ENCODE data around the gene ATF3. TPM values are rescaled to one million over a fixed set of nuclear protein-coding genes. Genes with fewer than 3 reads are reported as not detected.

The ATF3 gene
- total RNA-seq, 1 experiment from 2014 or later, result 43.2 TPM

DNA sequence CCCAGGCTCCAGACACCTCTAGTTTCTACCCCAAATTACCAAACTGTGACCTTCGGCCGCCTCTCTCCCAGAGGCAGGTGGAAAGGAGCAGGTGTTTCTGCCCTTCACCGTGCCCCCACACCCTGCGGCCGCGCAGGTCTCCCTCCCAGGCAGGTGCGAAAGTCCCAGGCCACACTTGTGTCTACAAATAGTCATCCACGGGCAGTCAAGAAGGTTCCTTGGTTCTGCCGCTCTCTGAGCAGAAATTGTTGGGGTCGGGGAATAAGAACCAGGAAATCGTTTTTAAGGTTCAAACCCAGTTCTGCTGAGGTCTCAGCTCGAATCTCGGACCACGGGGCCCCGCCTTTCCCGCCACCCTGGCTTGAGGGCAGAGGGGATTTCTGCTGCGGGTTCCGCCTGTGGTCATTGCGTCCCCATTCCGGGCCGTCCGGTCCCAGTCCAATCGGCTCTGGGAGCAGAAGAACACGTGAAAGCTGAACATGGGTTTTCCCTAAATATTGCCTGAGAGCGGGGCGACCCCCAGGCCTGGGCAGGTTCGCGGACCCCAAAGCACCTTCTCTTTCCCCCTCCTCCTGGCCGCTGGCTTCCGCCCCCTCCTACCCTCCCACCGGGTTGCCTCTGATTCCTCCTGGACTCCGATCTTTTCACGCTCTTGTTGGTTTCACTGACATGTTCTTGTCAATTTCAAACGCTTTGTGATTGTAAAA, 1.2 kb upstream of the ATF3 start (continued):
- no peak for TF ChIP-seq EZH2 (IDR thresholded peaks at IDR 0.05)
- TF ChIP-seq ZFX (IDR thresholded peaks at IDR 0.05), result no peak
- TF ChIP-seq JUND (IDR thresholded peaks at IDR 0.05), result no peak
- TF ChIP-seq SRF (IDR thresholded peaks at IDR 0.05; ENCODE audit: low read depth), result no peak
- TF ChIP-seq, protein P1, sequence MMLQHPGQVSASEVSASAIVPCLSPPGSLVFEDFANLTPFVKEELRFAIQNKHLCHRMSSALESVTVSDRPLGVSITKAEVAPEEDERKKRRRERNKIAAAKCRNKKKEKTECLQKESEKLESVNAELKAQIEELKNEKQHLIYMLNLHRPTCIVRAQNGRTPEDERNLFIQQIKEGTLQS (IDR thresholded peaks at IDR 0.05), result no peak
- no peak for TF ChIP-seq ZNF274 (IDR thresholded peaks at IDR 0.05; ENCODE audit: low read depth, low read length)
- TF ChIP-seq, protein P2, sequence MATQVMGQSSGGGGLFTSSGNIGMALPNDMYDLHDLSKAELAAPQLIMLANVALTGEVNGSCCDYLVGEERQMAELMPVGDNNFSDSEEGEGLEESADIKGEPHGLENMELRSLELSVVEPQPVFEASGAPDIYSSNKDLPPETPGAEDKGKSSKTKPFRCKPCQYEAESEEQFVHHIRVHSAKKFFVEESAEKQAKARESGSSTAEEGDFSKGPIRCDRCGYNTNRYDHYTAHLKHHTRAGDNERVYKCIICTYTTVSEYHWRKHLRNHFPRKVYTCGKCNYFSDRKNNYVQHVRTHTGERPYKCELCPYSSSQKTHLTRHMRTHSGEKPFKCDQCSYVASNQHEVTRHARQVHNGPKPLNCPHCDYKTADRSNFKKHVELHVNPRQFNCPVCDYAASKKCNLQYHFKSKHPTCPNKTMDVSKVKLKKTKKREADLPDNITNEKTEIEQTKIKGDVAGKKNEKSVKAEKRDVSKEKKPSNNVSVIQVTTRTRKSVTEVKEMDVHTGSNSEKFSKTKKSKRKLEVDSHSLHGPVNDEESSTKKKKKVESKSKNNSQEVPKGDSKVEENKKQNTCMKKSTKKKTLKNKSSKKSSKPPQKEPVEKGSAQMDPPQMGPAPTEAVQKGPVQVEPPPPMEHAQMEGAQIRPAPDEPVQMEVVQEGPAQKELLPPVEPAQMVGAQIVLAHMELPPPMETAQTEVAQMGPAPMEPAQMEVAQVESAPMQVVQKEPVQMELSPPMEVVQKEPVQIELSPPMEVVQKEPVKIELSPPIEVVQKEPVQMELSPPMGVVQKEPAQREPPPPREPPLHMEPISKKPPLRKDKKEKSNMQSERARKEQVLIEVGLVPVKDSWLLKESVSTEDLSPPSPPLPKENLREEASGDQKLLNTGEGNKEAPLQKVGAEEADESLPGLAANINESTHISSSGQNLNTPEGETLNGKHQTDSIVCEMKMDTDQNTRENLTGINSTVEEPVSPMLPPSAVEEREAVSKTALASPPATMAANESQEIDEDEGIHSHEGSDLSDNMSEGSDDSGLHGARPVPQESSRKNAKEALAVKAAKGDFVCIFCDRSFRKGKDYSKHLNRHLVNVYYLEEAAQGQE (IDR thresholded peaks at IDR 0.05; ENCODE audit: low read depth), result no peak
- TF ChIP-seq SP1 (IDR thresholded peaks at IDR 0.05; ENCODE audit: low read depth), result no peak
- no peak for TF ChIP-seq RAD21 (IDR thresholded peaks at IDR 0.05; ENCODE audit: low read depth)

DNA sequence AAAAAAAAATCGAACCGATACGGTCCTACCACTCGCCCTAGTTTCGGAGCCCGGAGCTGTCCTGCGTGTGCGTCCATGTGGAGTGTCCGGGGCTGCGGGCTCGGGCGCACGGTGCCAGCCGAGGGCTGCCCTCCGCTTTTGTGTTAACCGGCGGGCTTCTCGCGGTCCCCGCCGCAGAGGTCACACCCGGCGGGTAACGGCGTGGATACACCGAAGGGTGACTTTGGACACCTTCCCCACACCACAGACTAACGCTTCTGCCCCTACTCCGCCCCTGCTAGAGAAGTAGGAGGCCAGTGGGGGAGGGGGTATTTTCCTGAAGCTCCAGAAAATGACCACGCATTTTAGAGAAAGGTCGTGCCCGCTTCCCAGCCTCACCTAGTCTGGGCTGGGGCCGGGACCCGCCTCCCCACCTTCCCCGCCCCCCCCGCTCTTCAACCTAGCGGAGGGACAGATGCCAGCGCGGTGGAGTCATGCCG, 609 bp upstream of the ATF3 start:
- intact Hi-C loops (cut with micrococcal nuclease), result loop anchor here (1.0 to 5.0 kb wide), 3 partner anchors 41 to 174 kb away; no protein-coding TSS in a partner anchor
- Histone ChIP-seq H3K4me2 (ENCODE audit: low read length) (peak overlapping the region; percentile 97), H3K36me3 (ENCODE audit: control insufficient read depth in 1 of 2, insufficient read depth in 2 of 2, low read length in 2 of 2) (no peaks in the 10 kb centered on the region), H3K9me2 (ENCODE audit: insufficient read depth) (no peaks in the 10 kb centered on the region), H2AFZ (ENCODE audit: low read depth, low read length, poor library complexity, severe bottlenecking) (no peak overlapping the region), H3K27me3 (ENCODE audit: insufficient read depth, low read length) (peaks cover 21% of the 10 kb centered on the region; the same call in 1 of the 2 replicates), H3K27ac (ENCODE audit: low read depth, low read length) (peak overlapping the region; percentile 68), H3K9ac (ENCODE audit: low read length) (peak overlapping the region; percentile 79), H3K4me1 (ENCODE audit: control insufficient read depth in 1 of 2, insufficient read depth in 2 of 2, low read length in 2 of 2) (peaks cover 11 to 48% of the 10 kb centered on the region in 2 experiments; a peak in 3 of 4 replicates), H4K20me1 (ENCODE audit: insufficient read depth) (no peaks in the 10 kb centered on the region; the same call in 1 of the 2 replicates), H3K9me3 (ENCODE audit: control insufficient read depth in 1 of 2, insufficient read depth in 1 of 2, low read depth in 1 of 2, low read length in 2 of 2) (no peaks in the 10 kb centered on the region), H3K79me2 (ENCODE audit: insufficient read depth, low read length) (peaks cover 37% of the 10 kb centered on the region), H3K4me3 (replicated peaks in 1 of 2; ENCODE audit: low read depth in 1 of 2, low read length in 2 of 2) (peak overlapping the region; percentile 55 to 77)
- ATAC-seq, result no peak; the same call in none of the 2 replicates
- ChIA-PET RAD21 (ENCODE audit: low non-redundant PET in 1 of 2, low total read pairs in 2 of 2, uncharacterized antibody in 2 of 2, unreplicated experiment in 2 of 2) (interaction anchor here (1.0 kb wide), 3 partner anchors 11 to 131 kb away, joined by 4 to 7 read pairs (median 4); no protein-coding TSS in a partner anchor), POLR2A (interaction anchor here (0.6 to 2.5 kb wide), 46 partner anchors 10 to 615 kb away, joined by 3 to 45 read pairs (median 4); partner anchors contain the start of genes BATF3, DTL and INTS7), CTCF (interaction anchor here (0.8 to 1.4 kb wide), 5 partner anchors 8 to 138 kb away, joined by 3 to 14 read pairs (median 7); no protein-coding TSS in a partner anchor)
- DNase-seq (ENCODE audit: low read depth, low spot score), result no peak
- BruUV-seq (replicated peaks), result TSS peak; percentile 82
- no peak for TF ChIP-seq CBX3 (IDR thresholded peaks at IDR 0.05; ENCODE audit: low read depth)
- TF ChIP-seq, protein P3, sequence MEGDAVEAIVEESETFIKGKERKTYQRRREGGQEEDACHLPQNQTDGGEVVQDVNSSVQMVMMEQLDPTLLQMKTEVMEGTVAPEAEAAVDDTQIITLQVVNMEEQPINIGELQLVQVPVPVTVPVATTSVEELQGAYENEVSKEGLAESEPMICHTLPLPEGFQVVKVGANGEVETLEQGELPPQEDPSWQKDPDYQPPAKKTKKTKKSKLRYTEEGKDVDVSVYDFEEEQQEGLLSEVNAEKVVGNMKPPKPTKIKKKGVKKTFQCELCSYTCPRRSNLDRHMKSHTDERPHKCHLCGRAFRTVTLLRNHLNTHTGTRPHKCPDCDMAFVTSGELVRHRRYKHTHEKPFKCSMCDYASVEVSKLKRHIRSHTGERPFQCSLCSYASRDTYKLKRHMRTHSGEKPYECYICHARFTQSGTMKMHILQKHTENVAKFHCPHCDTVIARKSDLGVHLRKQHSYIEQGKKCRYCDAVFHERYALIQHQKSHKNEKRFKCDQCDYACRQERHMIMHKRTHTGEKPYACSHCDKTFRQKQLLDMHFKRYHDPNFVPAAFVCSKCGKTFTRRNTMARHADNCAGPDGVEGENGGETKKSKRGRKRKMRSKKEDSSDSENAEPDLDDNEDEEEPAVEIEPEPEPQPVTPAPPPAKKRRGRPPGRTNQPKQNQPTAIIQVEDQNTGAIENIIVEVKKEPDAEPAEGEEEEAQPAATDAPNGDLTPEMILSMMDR (IDR thresholded peaks at IDR 0.05 in 2 of 3, conservative IDR thresholded peaks at IDR 0.05 in 1 of 3; ENCODE audit: borderline replicate concordance in 1 of 3, insufficient read depth in 1 of 3, low read depth in 2 of 3, low read length in 2 of 3), result no peak
- no peak for TF ChIP-seq ZNF274 (IDR thresholded peaks at IDR 0.05; ENCODE audit: low read depth, low read length)
- TF ChIP-seq, protein P1 (IDR thresholded peaks at IDR 0.05), result no peak
- no peak for TF ChIP-seq EZH2 (IDR thresholded peaks at IDR 0.05)
- no peak for TF ChIP-seq SP1 (IDR thresholded peaks at IDR 0.05; ENCODE audit: low read depth)
- no peak for TF ChIP-seq TCF7L2 (IDR thresholded peaks at IDR 0.05; ENCODE audit: borderline replicate concordance, extremely low read depth, insufficient read depth, insufficient read length)
- 0 out of 2 replicates have a peak, but pooled peaks have one; percentile 13 for TF ChIP-seq EGR1 (IDR thresholded peaks at IDR 0.05; ENCODE audit: low read depth)
- no peak for TF ChIP-seq FOSL1 (IDR thresholded peaks at IDR 0.05; ENCODE audit: low read depth)
- no peak for TF ChIP-seq SIN3A (IDR thresholded peaks at IDR 0.05; ENCODE audit: low read depth)
- no peak for TF ChIP-seq EZH2phosphoT487 (IDR thresholded peaks at IDR 0.05; ENCODE audit: borderline replicate concordance)
- TF ChIP-seq RAD21 (IDR thresholded peaks at IDR 0.05; ENCODE audit: low read depth), result no peak
- TF ChIP-seq ZFX (IDR thresholded peaks at IDR 0.05), result no peak
- TF ChIP-seq POLR2A (IDR thresholded peaks at IDR 0.05; ENCODE audit: borderline replicate concordance, extremely low read depth, insufficient read depth, insufficient read length), result no peak
